KG1 (cell line): ENCODE measurements around the gene TMEM108.

Source experiments
- DNase-seq: peaks from one replicate; lab custom pipeline; 2025; lab: John Stamatoyannopoulos, UW

TMEM108 gene

GRCh38 chr3:133117342-133117741 is 79.2 kb downstream of the TMEM108 start:
- DNase-seq, result no peak

GRCh38 chr3:133119176-133119575 is 81.0 kb downstream of the TMEM108 start:
- no peak for DNase-seq

- no peak for DNase-seq
These were observed 83.3 kb downstream of the TMEM108 start for GRCh38 chr3:133121450-133121849.

GRCh38 chr3:133123636-133124035 is 85.4 kb downstream of the TMEM108 start:
- DNase-seq, result no peak

- no peak for DNase-seq
These were observed 86.3 kb downstream of the TMEM108 start for GRCh38 chr3:133124511-133124910.

- DNase-seq, result no peak
These were observed 87.0 kb downstream of the TMEM108 start for GRCh38 chr3:133125171-133125570.

GRCh38 chr3:133125802-133126201 is 87.6 kb downstream of the TMEM108 start:
- DNase-seq, result no peak

GRCh38 chr3:133127381-133127780 is 89.2 kb downstream of the TMEM108 start:
- DNase-seq, result no peak

GRCh38 chr3:133130168-133130567 is 92.0 kb downstream of the TMEM108 start:
- no peak for DNase-seq

- DNase-seq, result no peak
These were observed 97.1 kb downstream of the TMEM108 start for GRCh38 chr3:133135306-133135705.

- no peak for DNase-seq
These were observed 98.2 kb downstream of the TMEM108 start for GRCh38 chr3:133136114-133137041.

- DNase-seq, result no peak
These were observed 99.1 kb downstream of the TMEM108 start for GRCh38 chr3:133137042-133137996.

GRCh38 chr3:133138017-133138416 is 99.8 kb downstream of the TMEM108 start:
- no peak for DNase-seq

GRCh38 chr3:133152056-133152455 is 113.9 kb downstream of the TMEM108 start:
- no peak for DNase-seq

GRCh38 chr3:133152681-133153220 is 114.6 kb downstream of the TMEM108 start:
- no peak for DNase-seq

- no peak for DNase-seq
These were observed 115.2 kb downstream of the TMEM108 start for GRCh38 chr3:133153382-133153781.

GRCh38 chr3:133157716-133158115 is 119.5 kb downstream of the TMEM108 start:
- DNase-seq, result no peak

GRCh38 chr3:133158686-133159085 is 120.5 kb downstream of the TMEM108 start:
- DNase-seq, result no peak

GRCh38 chr3:133159498-133160475 is 121.6 kb downstream of the TMEM108 start:
- no peak for DNase-seq

- no peak for DNase-seq
These were observed 123.5 kb downstream of the TMEM108 start for GRCh38 chr3:133161656-133162055.

- DNase-seq, result no peak
These were observed 124.1 kb downstream of the TMEM108 start for GRCh38 chr3:133162265-133162664.
